HG03039 (cell line): Measurements from ENCODE around the gene CELF4.
"Not testable (repeated sequence)": the region's sequence is repeated elsewhere in the genome, so short reads cannot be mapped to it uniquely, and the experiment has no call there.

Experiments used
- ATAC-seq: cut with Tn5 transposase; IDR thresholded peaks from one replicate; pipeline ENCODE4 v1.9.1; 2021; ENCODE audit warnings: mild to moderate bottlenecking, moderate library complexity; ENCODE audit not compliant: unreplicated experiment

Gene CELF4

DNA sequence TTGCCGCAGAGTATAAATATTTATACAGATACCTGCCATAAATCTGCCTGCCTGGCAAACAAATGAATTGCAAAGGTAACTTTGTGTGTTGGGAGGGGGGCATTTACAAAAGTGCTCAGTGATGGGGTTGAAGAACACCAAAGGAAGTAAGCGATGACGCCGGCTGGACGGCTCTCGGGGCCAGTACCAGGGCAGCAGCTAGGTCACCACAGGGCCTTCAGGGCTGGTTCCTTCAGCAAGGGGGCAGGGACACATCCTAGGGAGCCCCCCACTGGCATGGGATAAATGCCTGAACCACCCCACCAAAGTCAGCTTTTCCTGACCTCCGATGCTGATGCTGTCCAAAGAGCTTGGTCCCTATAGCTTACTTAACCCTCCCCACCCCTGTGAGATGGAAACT lies 190.4 kb downstream of the CELF4 start:
- ATAC-seq: no peak

DNA sequence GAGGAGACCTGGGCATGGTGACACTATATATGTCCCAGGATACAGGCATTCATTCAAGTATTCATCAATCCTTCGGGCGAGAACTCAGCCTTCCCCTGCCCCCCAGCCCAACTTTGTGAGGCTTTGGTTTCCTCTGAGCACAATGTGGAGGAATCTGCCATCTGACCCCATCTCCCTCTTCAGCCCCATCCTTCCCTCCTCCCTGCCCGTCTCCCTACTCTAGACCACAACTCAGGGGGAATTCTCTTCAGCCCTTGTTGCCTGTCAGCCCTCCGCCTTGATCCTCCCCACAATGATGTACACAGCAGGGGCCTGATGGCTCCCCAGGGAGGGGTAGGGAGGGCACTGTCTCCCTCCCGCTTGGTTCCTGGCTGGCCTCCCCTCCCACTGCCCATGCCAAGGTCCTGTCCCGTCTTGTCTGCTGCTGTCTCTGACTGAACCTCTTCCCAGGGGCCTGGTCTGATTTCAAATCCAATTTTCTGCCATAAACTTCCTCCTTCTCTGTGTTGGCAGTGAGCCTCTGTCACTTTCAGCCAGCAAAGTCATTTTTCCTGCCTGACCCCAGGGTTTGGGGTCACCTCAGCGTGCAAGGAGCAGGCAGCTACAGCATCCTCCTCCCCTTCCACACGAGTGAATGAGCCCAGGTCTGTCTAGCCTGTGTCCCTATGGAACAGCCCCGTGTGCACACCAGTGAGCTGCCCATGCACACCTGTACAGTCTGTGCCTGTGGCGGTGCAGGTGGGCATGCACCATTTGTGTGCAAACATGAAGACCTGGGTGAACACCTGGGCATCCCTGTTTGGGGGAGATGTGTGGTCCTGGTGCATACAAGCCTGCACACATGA lies 197.3 kb downstream of the CELF4 start:
- no peak for ATAC-seq

DNA sequence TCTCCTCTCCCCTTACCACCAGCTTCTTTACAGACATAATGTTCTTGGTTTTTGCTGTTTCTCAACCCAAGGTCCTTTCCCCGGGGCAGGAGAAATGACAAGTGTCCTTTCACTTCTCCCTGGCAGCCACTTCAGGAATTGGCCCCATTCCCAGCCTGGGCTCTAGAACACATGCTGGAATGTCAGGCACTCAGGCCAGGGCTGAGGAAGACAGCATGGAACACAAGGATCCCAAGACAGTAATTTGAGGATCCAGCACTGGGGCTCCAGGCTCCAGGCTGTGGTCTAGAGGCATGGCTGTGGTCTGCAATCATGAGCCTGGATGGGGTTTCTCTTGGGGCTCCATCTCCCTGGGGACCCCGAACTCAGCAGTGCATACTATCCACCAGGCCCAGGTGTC lies 201.4 kb downstream of the CELF4 start:
- no peak for ATAC-seq

DNA sequence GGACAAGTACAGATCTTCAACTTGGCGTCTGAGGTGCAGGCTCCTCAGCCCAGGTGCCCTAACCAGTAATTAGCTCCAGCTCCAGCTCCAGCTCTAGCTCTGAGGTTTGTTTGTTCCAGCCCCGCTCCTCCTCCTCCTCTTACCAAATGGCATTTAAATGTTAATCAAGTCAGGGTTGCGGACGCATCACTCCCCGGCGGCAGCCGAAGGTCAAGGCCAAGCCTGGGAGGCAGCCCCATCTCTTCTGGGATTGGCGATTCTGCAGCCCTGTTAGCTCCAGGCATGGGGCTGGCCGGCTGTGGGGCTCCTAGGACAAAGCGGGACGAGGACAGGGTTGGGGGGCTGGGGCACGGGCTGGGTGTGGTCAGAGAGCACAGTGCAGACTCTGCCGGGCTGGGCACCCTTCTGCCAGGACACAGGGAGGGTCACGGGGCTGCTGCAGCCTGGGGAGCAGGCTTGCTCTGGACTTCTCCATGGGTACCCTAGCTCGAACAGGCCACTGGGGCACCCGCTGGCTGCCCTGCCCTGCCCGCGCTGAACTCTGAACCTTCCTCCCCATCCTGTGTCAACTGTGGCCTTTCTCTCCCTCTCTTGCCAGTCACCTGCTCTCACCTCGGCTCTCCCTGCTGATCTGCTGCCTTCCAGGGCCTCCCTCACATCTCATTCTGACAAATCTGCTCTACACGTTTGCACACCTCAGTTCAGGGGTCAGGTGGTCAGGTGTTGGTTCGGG lies 203.3 kb downstream of the CELF4 start:
- ATAC-seq: no peak

DNA sequence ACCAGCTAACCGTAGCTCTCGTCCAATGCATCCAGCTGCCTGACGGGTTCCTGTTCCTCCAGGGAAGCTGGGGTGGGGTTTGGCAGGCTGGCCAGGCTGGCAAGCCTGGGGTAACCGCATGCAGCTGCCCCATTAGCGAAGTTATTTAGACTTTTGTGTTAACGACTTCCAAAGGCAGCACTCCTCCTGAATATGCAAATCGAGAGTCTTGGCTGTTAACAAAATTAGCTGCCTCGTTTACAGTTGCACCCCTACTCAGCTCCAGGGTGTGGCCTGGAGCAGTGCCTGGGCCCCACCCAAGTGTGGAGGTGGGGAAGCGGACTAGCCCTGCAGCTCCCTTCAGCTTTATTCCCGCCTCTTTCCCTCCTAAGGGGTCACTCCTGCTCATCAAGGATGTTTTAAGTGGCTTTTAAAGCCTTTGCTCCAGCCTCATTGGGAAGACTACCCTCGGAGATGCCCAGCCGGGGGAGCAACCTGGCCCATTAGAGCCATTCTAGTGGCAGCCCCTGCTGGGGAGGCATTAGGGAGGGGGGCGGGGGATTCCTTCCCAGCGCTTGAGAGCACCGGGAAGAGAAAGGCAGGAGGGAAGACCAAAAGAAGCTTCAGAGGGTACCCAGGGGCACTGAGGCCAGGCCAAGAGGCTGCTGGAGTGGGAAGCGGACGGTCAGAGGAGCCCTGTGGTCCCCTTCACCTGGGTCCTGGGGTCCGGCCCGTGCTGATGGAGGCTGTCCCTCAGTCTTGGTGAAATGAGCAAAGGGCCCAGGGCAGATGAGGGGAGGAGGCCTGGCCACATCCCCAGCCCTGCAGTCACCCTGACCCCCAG lies 204.1 kb downstream of the CELF4 start:
- ATAC-seq: no peak

DNA sequence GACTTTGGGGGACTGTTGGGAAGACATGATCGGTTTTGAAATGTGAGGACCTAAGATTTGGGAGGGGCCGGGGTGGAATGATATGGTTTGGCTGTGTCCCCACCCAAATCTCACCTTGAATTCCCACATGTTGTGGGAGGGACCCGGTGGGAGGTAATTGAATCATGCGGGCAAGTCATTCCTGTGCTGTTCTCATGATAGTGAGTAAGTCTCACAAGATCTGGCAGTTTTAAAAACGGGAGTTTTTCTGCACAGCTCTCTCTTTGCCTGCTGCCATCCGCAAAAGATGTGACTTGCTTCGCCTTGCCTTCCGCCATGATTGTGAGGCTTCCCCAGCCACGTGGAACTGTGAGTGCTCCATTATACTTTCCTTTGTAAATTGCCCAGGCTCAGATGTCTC lies 207.5 kb downstream of the CELF4 start:
- not testable (repeated sequence) for ATAC-seq

DNA sequence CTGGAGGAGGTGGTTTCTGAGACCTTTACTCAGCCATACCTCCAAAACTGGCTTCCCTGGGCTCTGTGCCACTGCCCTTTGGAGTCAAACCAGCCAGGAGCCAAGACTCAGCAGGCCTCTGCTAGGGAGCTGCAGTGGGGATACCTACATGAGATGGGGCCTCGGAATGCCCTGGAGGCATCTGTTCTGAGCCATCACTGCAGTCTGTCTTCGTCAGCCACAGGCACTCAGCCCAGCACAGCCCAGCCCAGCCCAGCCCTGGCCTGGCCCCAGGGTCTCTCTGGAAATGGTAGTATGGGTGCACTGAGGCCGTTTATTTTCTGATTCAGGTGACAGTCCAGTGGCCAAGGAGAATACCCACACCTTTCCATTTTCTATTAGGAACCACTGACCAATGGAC lies 209.8 kb downstream of the CELF4 start:
- ATAC-seq: no peak

DNA sequence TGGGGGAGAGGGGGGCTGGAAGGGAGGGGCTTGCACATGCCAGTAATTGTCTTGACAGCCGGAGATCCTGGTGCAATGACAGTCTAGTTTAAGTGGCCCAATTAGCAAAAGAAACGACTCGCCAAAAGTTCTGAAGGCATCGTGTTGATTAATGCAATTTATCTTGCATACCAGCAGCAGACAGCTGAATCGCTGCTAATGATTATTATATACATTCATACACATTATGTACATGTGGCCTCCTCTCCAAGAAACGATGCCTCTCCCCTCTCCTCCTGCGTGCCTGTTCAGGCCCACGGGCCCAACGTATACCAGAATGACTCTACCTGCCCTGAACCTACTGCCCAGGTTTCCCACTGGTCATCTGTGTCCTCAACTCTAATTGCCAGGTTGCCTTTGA lies 214.5 kb downstream of the CELF4 start:
- no peak for ATAC-seq

DNA sequence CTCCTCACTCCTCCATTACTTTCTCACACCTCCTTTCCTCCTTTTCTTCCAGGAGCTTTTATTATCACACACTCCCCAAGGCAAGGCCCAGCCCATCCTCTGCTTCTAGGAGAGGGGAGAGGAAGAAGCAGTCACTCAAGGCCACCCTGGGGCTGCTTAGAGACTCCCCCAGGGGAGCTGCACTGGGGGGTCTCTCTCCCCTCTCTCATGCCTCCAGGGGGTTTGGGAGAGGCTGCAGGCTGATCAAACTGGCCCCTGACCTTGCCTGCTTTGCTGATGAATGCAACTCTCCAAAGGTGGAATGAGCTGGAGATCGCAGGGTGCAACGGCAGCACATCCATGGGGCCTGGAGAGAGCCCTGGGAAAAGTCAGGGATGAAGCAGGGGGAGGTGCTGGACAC lies 216.9 kb downstream of the CELF4 start:
- no peak for ATAC-seq

DNA sequence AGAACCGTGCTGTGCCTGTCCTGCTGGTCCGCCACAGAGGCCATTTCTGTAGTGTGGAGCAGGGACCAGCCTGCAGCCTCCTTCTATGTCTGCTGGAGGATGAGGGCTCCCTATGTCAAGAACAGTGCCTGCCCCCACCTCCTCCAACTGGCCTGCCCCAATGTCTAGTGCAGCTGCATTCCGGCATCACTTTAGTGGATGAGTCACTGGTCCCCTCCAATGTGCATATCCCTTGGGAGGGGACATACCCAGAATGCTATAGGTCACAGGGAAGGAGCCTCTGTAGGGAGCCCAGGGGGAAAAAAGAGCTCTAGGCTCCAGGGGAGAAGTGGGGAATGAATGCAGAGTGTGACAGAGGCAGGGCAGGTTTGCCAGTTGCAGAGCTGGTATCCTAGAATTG lies 219.6 kb downstream of the CELF4 start:
- ATAC-seq: no peak

DNA sequence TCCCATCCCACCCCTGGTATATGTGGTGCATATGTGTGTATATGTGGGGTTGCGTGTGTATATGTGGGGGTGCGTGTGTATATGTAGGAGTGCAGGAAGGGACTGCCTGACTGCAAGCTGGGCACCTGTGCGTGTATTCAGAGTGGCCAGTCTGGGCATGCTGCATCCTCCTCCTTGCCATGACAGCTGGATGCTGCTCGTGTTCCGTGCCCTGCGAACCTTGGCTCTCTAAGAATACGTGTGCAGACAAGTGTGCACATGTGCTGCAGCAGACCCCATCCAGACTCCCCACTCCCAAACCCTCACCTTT lies 222.1 kb downstream of the CELF4 start:
- no peak for ATAC-seq

DNA sequence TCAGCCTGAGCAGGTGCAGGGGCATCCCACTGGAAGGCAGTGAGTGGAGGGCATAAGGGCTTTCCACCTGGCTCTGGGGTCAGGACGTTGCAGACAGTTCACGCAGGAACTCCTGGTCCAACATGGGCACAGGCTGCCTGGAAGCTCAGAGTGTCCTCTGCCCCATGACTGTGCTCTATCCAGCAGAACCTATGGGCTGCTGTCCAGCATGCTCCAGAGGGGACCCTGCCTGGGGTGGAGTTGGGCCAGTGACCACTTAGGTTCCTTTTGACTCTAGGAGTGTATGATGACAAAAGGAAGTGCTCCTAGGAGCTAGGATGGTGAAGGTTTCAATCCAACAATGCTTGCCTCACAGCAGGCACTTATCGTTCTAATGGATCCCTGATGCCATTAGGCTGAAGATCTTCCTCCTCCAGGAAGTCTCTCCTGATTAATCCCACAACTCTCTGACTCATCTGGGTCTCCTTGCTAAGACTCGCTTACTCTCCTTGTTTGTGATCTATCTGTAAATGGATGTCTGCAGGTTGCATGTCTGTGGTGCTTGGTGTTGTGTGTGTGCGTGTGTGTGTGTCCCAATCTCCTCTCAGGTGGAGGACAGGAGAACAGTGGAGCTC lies 224.0 kb downstream of the CELF4 start:
- no peak for ATAC-seq

DNA sequence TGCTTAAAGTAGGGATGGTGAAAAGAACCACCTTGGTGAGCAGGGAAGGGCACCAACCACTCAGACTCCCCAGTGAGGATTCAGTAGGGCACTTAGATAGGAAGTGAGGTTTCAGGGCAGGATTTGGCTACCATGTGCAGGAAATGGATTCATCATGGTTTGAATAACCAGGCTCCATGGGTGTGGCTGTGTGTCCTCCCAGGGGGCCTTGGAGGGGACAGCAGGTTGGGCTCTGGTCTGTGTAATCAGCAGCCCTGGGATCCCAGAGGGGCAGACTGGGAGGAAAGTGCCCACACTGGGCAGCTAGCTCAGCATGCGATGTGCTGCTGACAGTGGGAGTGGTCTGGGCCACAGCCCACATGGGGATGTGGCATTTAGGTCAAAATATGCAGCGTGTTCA lies 224.6 kb downstream of the CELF4 start:
- ATAC-seq: no peak

DNA sequence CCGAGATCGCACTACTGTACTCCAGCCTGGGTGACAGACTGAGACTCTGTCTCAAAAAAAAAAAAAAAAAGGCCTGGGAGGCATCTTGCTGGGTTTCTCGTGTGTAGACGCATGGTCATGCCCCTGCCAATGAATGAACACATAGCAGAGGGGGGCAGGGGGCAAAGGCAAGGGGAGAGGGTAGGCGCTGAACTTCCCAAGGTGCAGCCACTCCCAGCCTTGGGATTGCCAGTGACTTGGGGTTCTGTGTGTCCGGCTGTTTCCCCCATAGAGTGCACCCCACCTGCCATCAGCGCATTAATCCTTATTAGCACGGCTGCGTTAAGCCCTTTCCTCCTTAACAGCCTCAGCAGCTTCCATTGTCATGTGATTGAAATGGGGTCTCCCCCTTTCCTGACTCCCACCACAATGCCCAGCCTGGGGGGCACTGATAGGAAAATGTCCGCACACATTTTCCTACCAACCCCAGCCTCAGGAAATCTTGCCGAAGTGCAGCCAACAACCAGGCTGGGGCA lies 225.8 kb downstream of the CELF4 start:
- ATAC-seq: no peak

DNA sequence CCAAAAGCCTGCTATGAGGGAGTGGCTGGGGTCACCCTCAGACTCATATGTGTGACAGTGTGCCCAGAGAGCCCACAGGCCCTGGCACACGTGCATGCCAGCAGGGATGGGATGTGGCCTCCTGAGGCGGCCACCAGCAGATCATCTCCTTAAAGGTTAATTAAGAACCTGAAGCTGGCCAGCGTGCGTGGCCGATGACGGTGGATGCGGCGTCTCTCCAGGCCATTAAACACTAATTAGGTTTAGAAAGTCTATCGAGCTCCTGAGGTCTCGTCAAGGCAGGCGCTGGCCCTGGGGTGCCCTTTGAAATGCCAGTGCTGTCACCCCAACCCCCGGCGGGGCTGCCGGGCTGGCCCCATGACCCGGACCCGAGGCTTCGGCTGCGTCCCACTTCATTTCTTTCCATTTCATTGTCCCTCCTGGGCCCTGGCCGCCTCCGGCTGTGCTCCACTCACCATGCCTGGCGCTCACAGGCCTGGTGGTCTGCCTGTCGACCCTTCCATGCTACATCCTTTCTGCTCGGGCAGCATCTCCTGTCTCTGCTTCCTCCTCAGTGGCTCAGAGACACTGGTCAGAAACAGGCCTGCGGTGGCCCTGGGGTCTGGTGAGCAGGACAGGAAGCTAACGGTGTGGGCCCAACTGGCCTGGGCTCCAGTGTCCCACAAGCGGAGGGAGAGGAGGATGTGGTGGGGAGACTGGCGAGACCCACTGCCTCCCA lies 228.9 kb downstream of the CELF4 start:
- no peak for ATAC-seq

DNA sequence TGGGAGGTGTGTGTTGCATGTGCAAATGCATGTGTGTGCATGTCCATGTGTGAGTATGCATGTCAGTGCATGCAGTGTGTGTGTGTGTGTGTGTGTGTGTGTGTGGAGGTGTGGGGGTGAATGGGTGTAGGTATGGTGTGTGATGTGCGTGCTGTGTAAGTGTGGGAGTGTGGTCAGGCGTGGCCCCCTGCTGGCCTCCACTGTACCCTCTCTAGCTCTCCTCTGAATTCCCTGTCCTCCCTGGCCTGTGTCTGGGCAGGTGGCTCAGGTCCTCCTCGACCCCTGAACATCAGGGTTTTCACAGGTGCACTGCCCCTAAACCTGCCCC lies 230.2 kb downstream of the CELF4 start:
- no peak for ATAC-seq

DNA sequence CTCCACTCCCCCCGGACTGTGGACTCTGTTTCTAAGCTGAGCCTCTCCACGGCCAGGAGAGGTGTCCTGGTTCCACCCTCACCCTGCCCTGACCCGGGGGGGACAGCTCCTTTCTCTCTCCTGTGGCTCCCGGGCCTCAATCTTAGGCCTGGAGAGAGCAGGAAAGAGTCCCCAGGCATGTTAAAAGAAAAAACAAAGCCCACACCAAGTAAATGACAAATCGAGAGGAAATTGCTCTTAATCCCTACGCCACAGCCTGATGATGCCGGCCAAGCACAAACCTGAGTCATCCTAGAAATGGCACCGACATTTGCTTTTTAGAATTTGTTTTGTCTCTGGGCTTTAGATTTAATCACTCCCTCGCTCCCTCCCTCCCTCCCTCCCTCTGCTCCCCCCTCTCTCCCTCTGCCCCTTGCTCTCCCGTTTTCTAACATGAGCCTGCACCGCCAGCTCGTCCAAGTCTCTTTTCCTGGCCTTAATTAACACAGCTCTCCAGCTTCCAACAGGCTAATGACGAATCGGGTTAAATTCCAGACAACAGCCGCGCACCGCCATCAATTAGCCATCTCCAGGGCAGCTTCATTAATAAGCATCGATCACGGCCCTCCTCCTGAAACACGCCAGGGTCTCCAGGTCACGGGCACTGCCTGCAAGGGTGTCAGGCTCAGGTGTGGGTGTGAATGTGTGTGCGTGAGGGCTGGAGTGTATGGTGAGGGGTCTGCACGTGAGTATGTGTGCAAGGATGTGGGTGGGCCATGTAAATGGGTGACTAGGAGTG lies 230.8 kb downstream of the CELF4 start:
- no peak for ATAC-seq

DNA sequence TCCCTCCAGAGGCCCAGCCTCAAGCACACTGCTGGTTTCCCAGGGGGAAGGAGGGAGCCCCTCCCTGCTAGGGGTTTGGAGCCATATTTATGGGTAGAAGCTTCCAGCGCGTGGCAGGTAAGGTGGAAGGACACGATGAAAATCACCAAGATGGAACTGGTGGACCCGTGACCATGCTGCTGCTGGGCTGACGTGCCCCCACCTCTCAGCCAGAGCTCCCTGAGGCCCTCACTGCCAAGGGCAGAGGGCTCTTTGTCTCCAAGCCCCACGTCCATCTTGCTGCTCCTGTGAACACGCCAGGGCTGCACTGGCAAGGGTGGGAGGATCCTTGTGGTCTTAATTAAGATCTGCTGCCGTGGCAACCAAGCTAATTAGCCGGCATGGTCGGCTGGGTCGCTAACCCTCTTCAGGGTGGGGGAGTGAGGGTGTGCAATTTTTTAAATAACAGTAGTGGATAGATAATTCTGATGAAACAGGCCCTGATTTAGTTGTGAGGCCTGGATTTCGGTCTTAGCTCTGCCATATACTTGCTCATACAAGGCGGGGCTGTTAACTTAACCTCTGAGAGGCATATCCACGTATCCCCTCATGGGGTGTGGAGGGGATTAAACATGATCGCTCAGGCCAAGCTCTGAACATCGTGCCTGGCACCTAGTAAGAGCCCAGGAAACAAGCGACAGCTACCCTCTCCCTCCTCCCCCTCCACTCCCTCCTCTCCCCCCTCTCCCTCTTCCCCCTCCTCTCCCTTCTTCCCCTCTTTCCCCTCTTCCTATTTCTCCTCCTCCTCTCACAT lies 232.8 kb downstream of the CELF4 start:
- no peak for ATAC-seq

DNA sequence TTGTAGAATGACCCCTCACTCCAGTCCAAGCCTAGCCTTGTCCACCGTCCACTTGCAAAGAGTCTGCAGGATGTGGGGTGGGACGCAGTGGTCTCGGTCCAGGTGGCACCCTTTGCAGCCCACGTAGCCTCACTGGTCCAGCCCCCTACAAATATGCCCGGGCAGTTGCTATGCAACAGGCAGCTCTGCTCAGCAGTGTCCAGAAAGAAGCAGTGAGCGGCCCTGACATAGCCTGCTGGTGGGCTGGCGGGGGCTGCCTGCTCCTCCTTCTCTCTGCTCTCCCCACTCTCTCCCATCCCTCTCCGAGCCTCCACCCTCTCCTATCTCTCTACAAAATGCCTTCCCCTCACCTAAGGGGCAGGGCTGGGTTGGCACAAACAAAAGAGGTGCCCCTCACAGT lies 233.4 kb downstream of the CELF4 start:
- no peak for ATAC-seq
